GM19372 (cell line): ENCODE results near the gene ASPG.

Experiments
- ATAC-seq: cut with Tn5 transposase; IDR thresholded peaks from one replicate; pipeline ENCODE4 v1.9.1; 2021; ENCODE audit warnings: mild to moderate bottlenecking, low read depth, moderate library complexity; ENCODE audit not compliant: unreplicated experiment

The ASPG gene

DNA sequence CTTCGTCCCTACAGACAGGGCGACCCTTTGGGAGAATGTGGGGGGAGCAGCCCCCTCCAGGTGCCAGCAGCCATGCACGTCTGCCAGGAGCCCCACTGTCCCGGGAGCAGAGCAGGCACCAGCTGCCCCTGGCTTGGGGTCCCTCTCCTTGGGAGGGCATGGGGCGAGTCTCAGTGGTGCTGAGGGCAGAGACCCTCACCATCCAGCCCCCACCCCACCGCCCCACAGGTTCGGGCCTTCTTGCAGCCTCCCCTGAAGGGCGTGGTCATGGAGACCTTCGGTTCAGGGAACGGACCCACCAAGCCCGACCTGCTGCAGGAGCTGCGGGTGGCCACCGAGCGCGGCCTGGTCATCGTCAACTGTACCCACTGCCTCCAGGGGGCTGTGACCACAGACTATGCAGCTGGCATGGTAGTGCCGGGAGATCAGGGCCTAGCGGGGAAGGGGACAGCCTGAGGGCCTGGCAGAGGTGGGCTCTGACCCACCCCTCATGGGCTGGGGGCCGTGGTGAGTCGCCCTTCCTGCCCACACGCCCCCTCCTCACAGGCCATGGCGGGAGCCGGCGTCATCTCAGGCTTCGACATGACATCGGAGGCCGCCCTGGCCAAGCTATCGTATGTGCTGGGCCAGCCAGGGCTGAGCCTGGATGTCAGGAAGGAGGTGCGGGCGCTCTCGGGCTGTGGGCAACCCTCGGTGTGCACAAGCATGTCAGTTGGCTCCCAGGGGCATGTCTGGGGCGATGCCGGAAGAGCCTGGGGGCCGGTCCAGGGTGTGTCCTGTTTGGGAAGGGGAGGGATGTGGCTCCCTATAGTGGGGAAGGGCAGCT, 18.8 kb downstream of the ASPG start:
- ATAC-seq = no peak

GRCh38 chr14:104105071-104105821, 19.7 kb downstream of the ASPG start:
- no peak for ATAC-seq

GRCh38 chr14:104105822-104106470, 20.4 kb downstream of the ASPG start:
- ATAC-seq = no peak

- no peak for ATAC-seq
These were observed 21.0 kb downstream of the ASPG start for GRCh38 chr14:104106471-104106991.

GRCh38 chr14:104107101-104107581, 21.6 kb downstream of the ASPG start:
- ATAC-seq = no peak

GRCh38 chr14:104107611-104108569, 22.4 kb downstream of the ASPG start:
- no peak for ATAC-seq

DNA sequence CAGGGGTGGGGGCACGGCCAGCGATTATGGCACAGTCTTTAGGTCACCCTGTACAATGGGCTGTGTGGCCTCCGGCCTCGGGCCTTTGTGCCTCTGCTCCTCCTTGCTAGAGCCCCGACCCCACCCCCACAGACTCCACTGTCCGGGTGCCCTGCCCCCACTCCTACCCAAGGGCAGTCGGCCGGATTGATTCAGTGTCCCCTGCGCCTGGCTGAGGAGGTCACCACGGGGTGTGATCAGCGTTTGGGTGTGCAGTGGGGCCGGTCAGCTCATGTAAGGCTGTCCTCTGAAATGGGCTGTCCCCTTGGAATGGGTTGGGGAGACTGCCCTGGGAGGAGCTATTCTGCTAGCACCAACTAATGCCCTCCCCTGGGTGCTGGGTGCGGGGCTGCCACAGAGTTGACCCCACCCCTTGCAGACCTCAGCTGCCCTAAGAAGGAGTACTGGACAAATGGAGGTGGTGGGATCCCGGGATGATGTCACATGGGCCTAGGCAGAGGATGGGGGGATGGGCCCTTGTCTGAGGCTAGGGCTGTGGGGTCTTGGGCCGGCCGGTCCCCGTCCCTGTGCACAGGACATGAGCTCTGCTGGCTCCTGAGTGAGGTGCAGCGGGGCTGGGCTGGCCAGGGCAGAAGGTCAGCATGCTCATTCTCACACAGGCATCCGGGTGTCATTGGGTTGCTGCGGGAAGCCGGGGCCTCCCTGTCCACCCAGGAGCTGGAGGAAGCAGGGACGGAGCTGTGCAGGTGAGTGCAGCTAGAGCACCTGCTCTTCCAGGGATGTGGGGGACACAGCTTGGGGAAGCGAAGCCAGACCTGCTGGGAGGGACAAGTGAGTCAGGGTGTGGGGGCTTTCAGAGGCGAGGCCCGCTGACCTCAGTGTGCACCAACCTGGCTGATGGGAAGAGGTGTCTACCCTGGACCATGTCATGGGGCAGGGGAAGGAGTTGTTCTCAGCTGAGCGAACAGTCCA, 23.4 kb downstream of the ASPG start:
- no peak for ATAC-seq

- no peak for ATAC-seq
These were observed 24.3 kb downstream of the ASPG start for GRCh38 chr14:104109731-104110361.

DNA sequence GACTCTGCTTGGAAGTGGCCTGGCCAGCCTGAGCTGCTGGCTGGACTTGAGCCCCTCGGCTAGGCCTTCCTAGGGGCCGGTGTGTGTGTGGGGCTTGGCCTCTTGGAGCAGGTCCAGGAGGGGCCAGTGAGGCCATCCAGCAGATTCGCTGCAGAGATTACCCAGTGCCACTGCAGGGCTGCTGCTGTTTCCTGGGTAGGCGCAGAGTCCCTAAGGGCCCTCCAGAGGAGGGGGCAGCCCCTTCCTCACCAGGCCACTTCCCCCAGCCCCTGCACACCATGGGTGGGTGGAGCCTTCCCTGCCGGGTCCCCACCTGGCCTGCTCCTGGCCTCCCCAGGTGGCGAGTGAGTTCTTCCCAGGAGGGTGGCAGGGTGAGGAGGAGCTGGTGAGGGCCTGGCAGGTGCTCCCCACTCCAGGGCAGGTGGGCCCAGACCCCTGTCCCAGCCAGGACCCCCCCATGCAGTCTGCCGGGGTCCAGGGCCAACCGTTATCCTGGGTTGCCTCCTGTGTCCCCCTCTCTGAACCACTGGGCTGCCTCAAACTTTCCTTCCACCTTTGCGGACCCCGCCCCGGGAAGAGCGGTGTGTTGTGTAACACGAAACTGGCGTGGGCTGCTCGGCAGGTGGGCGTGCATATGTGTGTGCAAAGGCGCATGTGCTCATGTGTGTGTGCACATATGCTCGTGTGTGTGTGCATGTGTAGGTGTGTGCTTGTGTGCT, 25.1 kb downstream of the ASPG start:
- ATAC-seq = no peak

DNA sequence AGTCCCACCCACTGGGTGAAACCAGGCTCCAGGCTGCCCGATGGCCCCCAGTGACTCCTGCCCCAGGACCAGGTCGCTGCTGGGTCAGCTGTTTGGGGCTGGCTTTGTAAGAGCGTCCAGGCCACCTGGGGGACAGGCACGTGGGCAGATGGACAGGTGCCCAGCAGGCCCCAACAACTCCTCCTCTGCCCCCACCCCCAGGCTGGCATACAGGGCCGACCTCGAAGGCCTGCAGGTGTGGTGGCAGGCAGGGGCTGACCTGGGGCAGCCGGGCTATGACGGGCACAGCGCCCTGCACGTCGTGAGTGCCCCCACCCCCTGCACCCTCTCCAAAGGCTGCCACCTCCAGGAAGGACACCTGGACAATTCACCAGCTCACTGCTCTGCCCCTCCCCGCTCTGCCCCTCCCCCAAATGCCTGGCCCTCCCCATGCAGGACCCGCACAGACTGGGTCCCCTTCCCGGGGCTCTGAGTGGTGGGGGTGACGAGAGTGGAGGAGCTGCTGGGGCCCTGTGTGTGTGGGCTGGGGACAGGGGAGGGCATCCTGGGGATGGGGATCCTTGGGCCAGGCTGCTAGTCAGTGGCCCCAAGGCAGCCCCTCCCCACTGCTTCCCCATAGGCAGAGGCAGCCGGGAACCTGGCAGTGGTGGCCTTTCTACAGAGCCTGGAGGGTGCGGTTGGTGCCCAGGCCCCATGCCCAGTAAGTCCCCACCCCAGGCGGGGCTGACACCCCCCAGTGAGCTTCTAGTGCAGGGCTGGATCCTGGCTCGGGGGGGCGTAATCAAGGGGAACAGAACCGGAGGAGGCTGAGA, 26.0 kb downstream of the ASPG start:
- no peak for ATAC-seq

DNA sequence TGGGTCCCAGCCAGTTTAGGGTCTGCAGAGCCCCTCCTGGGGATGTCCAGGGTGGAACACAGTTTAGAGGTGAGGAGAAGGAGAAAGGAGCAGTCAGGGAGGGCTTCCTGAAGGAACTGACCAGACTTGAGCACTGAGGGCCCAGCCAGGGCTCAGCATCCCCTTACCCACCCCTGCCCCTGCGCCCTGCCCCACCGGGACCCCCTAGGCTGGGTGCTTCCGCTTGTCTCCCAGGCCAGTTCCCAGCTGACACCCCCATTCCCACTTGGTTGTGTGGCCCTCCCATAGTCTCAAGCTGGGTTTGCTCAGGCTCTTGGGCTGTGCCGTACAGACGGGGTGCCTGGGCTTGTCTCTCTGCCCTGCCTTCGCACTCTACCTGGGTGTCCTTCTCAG, 26.6 kb downstream of the ASPG start:
- ATAC-seq = no peak

DNA sequence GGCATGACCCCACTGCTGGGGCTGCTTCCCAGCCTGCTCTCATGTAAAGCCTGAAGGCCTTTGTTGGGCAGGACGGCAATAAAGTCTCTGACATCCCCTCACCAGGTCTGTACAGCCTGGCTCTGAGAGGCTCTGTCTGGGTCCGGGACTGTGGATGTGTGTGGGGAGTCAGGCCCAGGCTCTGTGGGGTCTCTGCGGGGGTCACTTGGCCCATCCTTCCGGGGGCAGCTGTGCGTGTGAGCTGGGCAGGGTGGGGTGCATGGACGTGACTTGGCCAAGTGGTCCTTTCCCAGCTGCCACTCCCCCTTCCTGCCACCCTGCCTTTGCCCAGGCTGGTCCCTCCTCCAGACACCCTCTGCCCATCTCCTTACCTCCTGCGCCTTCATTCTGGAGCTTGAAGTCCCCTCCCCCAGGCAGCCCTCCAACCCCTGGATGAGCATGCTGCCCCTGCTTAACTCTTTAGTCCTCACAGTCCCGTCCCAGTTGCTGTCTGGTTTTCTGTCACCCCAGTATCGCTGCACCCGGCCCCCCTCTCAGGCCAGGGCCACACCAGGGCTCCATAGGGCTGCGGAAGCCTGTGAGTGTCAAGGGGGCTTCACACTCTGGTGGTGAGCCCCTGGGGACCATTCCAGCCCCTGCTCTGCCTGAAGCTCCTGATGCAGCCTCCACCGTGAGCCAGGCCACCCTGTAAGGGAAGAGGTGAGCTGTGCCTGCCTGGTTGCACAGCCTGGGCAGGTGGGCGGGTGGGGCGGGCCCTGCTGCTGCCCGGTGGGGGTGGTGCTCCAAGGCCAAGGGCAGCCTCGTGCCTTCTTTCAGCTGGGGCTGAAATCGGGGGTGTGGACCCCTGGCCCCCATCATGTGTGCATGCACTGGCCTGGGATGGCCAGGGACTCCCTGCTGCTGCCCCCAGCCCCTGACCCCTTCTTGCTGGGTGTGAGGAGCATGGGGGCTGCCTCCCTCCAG, 27.4 kb downstream of the ASPG start:
- ATAC-seq = no peak

- no peak for ATAC-seq
These were observed 28.3 kb downstream of the ASPG start for GRCh38 chr14:104113631-104114420.

GRCh38 chr14:104114421-104115130, 29.1 kb downstream of the ASPG start:
- ATAC-seq = no peak
